GM18517 (cell line): Measurements from ENCODE around the gene MRPS14.

Experiments
- ATAC-seq: cut with Tn5 transposase; IDR thresholded peaks from one replicate; pipeline ENCODE4 v1.9.1; 2021; ENCODE audit warnings: mild to moderate bottlenecking, moderate library complexity; ENCODE audit not compliant: unreplicated experiment

The MRPS14 gene

GRCh38 chr1:174988986-174989385 is 34.2 kb downstream of the MRPS14 start:
- no peak for ATAC-seq

- no peak for ATAC-seq
These were observed 34.7 kb downstream of the MRPS14 start for GRCh38 chr1:174988539-174988938.

GRCh38 chr1:174984952-174985351 is 38.3 kb downstream of the MRPS14 start:
- no peak for ATAC-seq

GRCh38 chr1:174982971-174983689 is 40.1 kb downstream of the MRPS14 start:
- ATAC-seq: no peak

- no peak for ATAC-seq
These were observed 46.7 kb downstream of the MRPS14 start for GRCh38 chr1:174976436-174977108.

GRCh38 chr1:174975764-174976163 is 47.5 kb downstream of the MRPS14 start:
- ATAC-seq: no peak

- no peak for ATAC-seq
These were observed 48.5 kb downstream of the MRPS14 start for GRCh38 chr1:174974711-174975119.

DNA sequence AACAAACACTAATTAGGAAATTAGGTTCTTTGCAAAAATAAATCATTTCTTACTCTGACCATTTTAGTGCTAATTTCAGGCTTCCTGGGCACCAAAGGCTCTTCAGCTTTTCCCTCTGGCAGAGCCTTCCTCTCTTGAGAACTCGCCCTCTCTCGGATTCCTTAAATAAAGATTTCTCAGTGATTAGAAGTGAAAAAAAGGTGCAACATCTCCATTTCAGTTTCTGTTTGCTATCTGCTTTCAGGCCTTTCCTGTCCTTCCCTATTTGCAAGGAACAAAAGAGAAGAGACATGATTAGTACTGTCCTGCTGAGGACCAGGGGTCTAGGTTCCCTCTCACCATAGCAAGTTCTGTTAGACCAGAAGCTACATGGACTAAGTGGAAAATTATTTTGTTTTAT is 51.3 kb downstream of the MRPS14 start:
- no peak for ATAC-seq

- no peak for ATAC-seq
These were observed 51.8 kb downstream of the MRPS14 start for GRCh38 chr1:174971466-174971865.

GRCh38 chr1:174969977-174970376 is 53.2 kb downstream of the MRPS14 start:
- no peak for ATAC-seq

GRCh38 chr1:174968750-174969244 is 54.4 kb downstream of the MRPS14 start:
- peak; percentile 79 for ATAC-seq

DNA sequence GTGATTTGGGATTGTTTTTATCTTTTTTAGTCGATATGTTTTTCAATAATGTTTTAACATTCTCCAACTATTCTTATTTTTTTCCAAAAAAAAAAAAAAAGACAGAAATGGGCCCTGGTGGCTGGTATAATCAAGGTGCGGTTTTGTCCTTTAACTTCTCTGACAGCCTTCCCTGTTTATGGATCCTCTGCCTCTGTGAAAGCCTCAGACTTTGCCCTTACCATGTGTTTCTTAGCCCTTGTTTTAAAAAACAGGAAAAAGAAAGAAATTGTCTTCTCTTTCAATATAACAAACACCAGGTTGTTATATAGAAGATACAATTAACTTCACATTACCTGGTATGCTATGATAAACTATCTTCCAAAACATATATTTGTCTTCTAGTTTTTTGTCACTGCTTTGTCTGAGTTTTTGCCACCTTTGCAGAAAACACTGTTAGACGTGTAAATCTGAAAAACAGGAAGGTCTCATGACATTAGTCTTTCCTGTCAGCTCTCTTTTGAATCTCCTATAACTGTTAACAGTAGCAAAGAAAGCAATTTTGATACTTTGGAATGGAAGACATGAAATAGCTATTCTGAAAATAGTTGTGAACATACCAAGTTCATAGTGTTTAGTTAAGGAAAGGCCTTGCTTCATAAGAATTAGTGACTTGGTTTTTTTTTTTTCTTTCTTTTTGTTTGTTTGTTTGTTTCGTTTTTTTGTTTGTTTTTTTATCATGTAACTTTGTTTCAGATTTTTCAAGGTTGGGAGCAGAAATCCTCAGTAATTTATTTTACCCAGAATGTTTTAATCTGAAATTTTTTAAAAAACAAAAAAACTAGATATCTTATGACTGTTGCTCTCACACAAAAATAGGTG is 55.1 kb downstream of the MRPS14 start:
- ATAC-seq: no peak

GRCh38 chr1:174966008-174966572 is 57.1 kb downstream of the MRPS14 start:
- no peak for ATAC-seq

GRCh38 chr1:174965362-174966007 is 57.7 kb downstream of the MRPS14 start:
- ATAC-seq: no peak

GRCh38 chr1:174964972-174965361 is 58.3 kb downstream of the MRPS14 start:
- ATAC-seq: no peak

GRCh38 chr1:174964261-174964971 is 58.8 kb downstream of the MRPS14 start:
- ATAC-seq: no peak

DNA sequence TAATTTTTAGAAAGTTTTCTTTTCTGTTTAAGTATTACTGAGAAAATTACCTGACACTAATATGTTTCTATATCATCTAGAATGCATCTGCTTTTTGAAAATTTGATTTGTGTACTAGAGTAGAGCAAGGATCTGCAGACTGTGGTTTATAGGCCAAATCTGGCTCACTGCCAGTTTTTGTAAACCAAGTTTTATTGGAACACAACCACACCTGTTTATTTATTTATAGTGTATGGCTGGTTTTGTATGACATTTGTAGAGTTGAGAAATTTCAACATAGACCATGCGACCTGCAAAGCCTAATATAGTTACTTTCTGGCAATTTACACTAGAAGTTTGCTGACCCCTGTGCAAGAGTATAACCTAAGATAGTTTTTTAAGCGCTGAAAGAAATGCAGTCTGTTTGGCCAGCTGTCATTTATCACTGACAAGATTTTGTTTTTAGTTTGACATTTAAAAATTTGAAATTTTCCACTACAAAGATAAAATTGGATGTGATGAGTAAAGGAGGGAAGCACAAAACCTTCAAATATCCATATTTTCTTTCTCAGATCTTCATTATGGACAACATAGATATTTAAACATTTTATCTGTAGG is 59.6 kb downstream of the MRPS14 start:
- ATAC-seq: no peak
